GM18502 (cell line): ENCODE results near the gene ABCC8.
"Not testable (repeated sequence)": the region's sequence is repeated elsewhere in the genome, so short reads cannot be mapped to it uniquely, and the experiment has no call there.

Experiments
- ATAC-seq: cut with Tn5 transposase; IDR thresholded peaks from one replicate; pipeline ENCODE4 v1.9.1; 2021; ENCODE audit warnings: mild to moderate bottlenecking; ENCODE audit not compliant: unreplicated experiment, poor library complexity

Gene ABCC8

GRCh38 chr11:17434108-17434507 is 42.5 kb downstream of the ABCC8 start:
- no peak for ATAC-seq

GRCh38 chr11:17432002-17432401 is 44.6 kb downstream of the ABCC8 start:
- ATAC-seq: no peak

- ATAC-seq: no peak
Observed at GRCh38 chr11:17431139-17431538, 45.5 kb downstream of the ABCC8 start.

GRCh38 chr11:17430616-17431015 is 46.0 kb downstream of the ABCC8 start:
- no peak for ATAC-seq

GRCh38 chr11:17428925-17429324 is 47.7 kb downstream of the ABCC8 start:
- ATAC-seq: no peak

- ATAC-seq: no peak
Observed at GRCh38 chr11:17428261-17428660, 48.4 kb downstream of the ABCC8 start.

GRCh38 chr11:17426233-17426632 is 50.4 kb downstream of the ABCC8 start:
- not testable (repeated sequence) for ATAC-seq

GRCh38 chr11:17423533-17424310 is 52.9 kb downstream of the ABCC8 start:
- no peak for ATAC-seq

GRCh38 chr11:17421781-17422180 is 54.9 kb downstream of the ABCC8 start:
- ATAC-seq: no peak

- no peak for ATAC-seq
Observed at GRCh38 chr11:17418444-17419081, 58.1 kb downstream of the ABCC8 start.

GRCh38 chr11:17416492-17416891 is 60.2 kb downstream of the ABCC8 start:
- ATAC-seq: no peak

GRCh38 chr11:17415523-17416104 is 61.0 kb downstream of the ABCC8 start:
- ATAC-seq: no peak

- no peak for ATAC-seq
Observed at GRCh38 chr11:17414992-17415391, 61.7 kb downstream of the ABCC8 start.

- ATAC-seq: no peak
Observed at GRCh38 chr11:17414317-17414737, 62.3 kb downstream of the ABCC8 start.

- ATAC-seq: no peak
Observed at GRCh38 chr11:17413414-17414316, 63.0 kb downstream of the ABCC8 start.

- no peak for ATAC-seq
Observed at GRCh38 chr11:17412488-17413180, 64.0 kb downstream of the ABCC8 start.

GRCh38 chr11:17411418-17411817 is 65.2 kb downstream of the ABCC8 start:
- no peak for ATAC-seq

GRCh38 chr11:17410606-17411379 is 65.9 kb downstream of the ABCC8 start:
- ATAC-seq: no peak

- ATAC-seq: no peak
Observed at GRCh38 chr11:17408641-17409040, 68.0 kb downstream of the ABCC8 start.
